Mucosa of descending colon (tissue), 3 donors: Measurements from ENCODE around the gene SESN3. TPM values are rescaled to one million over a fixed set of nuclear protein-coding genes. Genes with fewer than 3 reads are reported as not detected.

Source experiments
- ATAC-seq: fragments of 200-7000 bp; cut with Tn5 transposase; one replicate; pipeline ENCODE4 v1.9.1; 2020; ENCODE audit warnings: mild to moderate bottlenecking, moderate library complexity
- DNase-seq, 3 donors: peaks; one replicate each; pipeline ENCODE4 v3.0.0-alpha.2; 2020
- H3K36me3 ChIP-seq: fragments of 200-600 bp; one replicate; pipeline ENCODE4 v1.8.0; 2021; ENCODE audit warnings: low read depth, mild to moderate bottlenecking
- H3K4me1 ChIP-seq: fragments of 200-600 bp; one replicate; pipeline ENCODE4 v1.8.0; 2021; ENCODE audit warnings: low read depth, mild to moderate bottlenecking
- H3K4me3 ChIP-seq: fragments of 200-600 bp; one replicate; pipeline ENCODE4 v1.8.0; 2021; ENCODE audit warnings: mild to moderate bottlenecking
- H3K9me3 ChIP-seq: fragments of 200-600 bp; one replicate; pipeline ENCODE4 v1.8.0; 2021; ENCODE audit warnings: mild to moderate bottlenecking
- intact Hi-C, 2 donors: fragments of 100-400 bp; cut with DNase I in 1 of 2; cut with micrococcal nuclease in 1 of 2; formaldehyde crosslinking; loops; one replicate each; pipeline versions ENCODE4 v1.11.0 to v1.11.1; 2022; cut with DNase I, micrococcal nuclease
- total RNA-seq, 3 donors: library from RNA; stranded (reverse); fragmentation: NEBNext Ultra II Directional in 2 of 3; extraction: Animal tissue kit (Norgen Biotek cat#: 25700) in 2 of 3; gene quantifications; one replicate each; pipeline versions ENCODE4 v1.2.1 to v1.2.4, GENCODE V29; 2021 to 2023
- TF ChIP-seq, protein P1 (sequence below): fragments of 200-600 bp; IDR thresholded peaks from one replicate; pipeline ENCODE4 v1.8.0; 2022; ENCODE audit warnings: antibody characterized with exemption, mild to moderate bottlenecking
- donor health status: DM: no; HTN: no; CAD: no; lungs with moderate emphysema.
- donor health status: DM: no; HTN: no; CAD: no.
- donor health status: DM: no; HTN: yes; CAD: no.

SESN3 gene
- total RNA-seq, 3 donors from 2014 or later = 13.8 to 26.1 (median 17.5) TPM

DNA sequence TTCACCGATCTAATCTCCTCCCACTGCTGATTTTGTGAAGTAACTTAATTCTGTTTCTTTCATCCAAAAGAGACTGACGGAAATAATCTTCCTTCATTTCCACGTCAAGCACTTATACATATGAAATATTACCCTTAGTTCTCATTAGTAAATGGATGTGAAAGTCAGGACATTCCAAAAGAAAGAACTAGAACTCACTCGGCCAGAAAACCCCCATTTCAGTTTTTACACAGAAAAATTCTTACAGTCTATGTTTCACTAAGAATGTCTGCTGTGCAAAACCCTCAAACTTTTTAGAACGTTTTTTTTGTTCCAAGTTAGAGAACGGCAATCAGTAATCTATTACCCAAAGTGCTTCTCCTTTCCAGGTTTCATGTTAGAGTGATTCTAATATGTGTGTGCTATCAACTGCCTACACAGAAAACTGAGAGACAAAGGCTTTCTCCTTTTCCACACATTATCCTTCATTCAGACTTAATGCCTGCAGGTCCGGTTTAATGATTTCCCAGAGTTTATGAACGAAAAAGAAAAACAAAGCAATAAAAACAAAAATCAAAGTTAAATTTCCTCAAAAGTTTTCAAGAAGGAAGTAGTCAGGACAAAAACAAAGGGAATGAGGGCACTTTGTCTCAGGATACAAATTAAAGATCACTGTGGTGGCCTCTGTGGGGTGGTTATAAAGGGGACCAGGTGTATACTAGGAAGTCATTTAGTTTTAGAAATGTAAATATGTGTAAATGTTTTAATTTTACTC lies 11.3 kb upstream of the SESN3 start:
- H3K9me3 ChIP-seq = no peaks in the 10 kb centered on the region
- no peaks in the 10 kb centered on the region for H3K36me3 ChIP-seq
- no peak overlapping the region for H3K4me3 ChIP-seq
- TF ChIP-seq, protein P1, sequence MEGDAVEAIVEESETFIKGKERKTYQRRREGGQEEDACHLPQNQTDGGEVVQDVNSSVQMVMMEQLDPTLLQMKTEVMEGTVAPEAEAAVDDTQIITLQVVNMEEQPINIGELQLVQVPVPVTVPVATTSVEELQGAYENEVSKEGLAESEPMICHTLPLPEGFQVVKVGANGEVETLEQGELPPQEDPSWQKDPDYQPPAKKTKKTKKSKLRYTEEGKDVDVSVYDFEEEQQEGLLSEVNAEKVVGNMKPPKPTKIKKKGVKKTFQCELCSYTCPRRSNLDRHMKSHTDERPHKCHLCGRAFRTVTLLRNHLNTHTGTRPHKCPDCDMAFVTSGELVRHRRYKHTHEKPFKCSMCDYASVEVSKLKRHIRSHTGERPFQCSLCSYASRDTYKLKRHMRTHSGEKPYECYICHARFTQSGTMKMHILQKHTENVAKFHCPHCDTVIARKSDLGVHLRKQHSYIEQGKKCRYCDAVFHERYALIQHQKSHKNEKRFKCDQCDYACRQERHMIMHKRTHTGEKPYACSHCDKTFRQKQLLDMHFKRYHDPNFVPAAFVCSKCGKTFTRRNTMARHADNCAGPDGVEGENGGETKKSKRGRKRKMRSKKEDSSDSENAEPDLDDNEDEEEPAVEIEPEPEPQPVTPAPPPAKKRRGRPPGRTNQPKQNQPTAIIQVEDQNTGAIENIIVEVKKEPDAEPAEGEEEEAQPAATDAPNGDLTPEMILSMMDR = no peak
- ATAC-seq (peak; percentile 77), DNase-seq (peak in 1 of 3 donors; percentile 39)
- peaks cover 17% of the 10 kb centered on the region for H3K4me1 ChIP-seq
- intact Hi-C loops = no loop called here

DNA sequence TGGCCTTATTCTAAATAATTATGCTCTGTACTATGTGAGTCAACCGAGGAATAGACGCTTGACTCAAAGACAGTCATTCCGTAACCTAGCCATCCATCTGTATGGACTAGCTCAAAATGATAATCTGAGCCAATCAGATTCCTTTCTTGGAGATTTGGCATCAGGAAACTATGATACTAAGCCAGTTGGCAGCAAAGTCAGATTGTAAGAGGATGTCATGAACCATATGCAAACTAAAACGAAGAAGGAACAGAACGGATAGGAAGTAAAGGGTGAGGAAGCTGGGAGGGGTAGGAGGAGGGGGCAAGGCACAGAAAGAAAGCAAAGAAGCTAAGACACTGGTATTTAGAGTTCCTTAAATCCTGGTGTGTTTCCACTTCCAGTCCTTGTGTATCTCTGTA lies 10.7 kb upstream of the SESN3 start:
- DNase-seq = no peak
- no peak overlapping the region for H3K4me3 ChIP-seq
- peaks cover 17% of the 10 kb centered on the region for H3K4me1 ChIP-seq
- intact Hi-C loops = no loop called here
- H3K9me3 ChIP-seq = no peaks in the 10 kb centered on the region
- no peaks in the 10 kb centered on the region for H3K36me3 ChIP-seq
- peak; percentile 43 for ATAC-seq
- TF ChIP-seq, protein P1 = no peak

DNA sequence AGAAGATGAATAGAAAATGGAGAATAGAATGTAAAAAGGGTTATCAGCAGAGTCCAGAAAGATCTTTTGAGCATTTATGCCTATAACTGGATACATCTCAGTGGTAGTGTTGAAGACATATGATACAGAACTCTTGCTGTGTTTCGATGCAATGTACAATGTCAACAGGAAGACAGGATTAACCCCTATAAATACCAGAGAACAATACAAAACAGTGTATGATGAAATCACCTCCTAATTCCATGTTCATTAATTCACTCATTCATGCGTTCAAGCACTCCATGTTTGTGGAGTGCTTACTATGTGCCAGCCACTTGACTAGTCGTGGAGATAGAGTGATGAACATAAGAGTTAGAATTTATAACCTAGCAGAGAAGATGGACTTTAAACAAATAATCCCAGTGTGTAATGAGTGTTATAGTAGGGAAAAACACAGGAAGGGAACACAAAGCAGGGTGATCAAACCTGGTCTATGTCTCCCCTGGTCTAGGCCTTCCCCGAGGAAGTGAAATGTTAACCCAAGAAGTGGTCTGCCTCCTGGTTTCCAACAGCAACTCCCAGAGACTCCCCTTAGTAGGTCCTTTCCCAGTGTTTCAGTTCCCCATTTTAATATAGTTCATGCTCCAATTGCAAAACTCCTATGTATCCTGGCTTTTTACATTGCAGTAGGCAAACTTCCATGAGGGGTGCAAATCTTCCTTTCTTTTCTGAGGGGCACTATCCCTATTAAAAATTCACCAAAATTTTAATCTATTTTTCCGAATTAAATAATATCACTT lies 9.1 kb upstream of the SESN3 start:
- DNase-seq (no peak), ATAC-seq (no peak)
- Histone ChIP-seq H3K4me1 (peaks cover 17% of the 10 kb centered on the region), H3K9me3 (no peaks in the 10 kb centered on the region), H3K36me3 (no peaks in the 10 kb centered on the region), H3K4me3 (no peak overlapping the region)
- intact Hi-C loops = no loop called here
- TF ChIP-seq, protein P1 = no peak

DNA sequence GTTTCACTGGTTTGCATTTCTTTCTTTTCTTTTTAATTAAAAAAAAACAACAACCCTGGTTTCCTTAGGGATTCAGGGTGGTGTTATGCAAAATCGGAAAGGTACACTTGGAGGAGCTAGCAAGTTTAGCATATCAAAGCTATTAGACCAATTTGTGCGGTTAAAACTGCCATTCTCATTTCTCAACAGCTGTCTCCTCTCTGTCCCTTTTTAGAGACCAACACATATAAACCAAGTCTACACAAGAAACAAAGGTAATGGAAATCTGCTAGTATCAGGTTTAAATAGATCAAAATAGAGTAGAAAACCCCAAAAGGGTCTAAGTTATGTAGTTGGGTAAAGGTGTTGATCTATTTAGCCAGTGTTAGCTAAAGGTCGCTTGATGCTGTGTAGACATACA lies 1.7 kb upstream of the SESN3 start:
- Histone ChIP-seq H3K36me3 (no peaks in the 10 kb centered on the region), H3K4me3 (no peak overlapping the region), H3K9me3 (no peaks in the 10 kb centered on the region), H3K4me1 (peaks cover 6% of the 10 kb centered on the region)
- TF ChIP-seq, protein P1 = no peak
- DNase-seq (no peak), ATAC-seq (no peak)
- intact Hi-C loops = no loop called here

DNA sequence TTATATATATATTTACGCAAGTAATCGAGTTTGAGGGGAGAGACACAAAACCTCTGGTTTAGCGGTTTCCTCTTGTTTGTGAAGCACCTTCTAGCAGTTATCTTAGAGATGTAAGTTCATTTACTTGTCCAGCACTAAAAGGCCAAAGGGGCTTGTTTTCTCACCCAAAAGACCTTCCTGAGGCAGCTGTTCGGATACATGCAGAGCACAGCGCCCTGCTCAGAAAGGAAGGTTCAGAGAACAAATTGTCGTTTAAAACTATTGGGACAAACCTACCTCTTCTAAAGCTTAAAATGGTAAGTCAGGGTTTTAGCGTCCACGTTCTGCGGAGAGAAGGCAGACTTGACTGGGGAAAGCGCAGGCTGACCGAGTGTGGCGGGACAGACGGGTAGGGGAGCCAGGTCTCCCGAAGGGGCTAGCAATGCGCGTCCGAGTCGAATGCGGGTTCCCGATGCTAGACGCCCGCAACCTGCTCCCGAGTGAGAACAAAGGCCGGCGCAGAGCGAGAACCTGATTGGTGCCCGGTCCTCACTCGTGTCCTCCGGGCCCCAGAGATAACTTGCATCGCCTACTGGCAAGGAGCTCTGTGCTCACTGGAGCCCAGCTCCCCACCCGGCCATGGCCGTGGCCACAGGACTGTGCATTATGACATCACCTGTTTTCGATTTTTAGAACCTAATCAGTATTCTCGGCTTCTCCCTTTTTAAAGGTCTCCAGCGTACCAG lies 1.0 kb upstream of the SESN3 start:
- DNase-seq = peak; percentile 65 to 89 (median 72)
- TF ChIP-seq, protein P1 = no peak
- Histone ChIP-seq H3K4me3 (no peak overlapping the region), H3K9me3 (no peaks in the 10 kb centered on the region), H3K36me3 (no peaks in the 10 kb centered on the region), H3K4me1 (peaks cover 6% of the 10 kb centered on the region)
- ATAC-seq = peak; percentile 35
- intact Hi-C loops = no loop called here
